SK-N-MC (cell line): ENCODE data around the gene PDIK1L.
A peak's percentile ranks its signal among the peaks of the same experiment; 100 is the strongest.

Experiments used
- DNase-seq: peaks from one replicate; pipeline ENCODE4 v3.0.0-alpha.2; 2011; ENCODE audit warnings: low read depth, low spot score
- H3K27ac ChIP-seq: fragments of 200-600 bp; sonication (generic); 2 replicates; pipeline ENCODE4 v1.5.1; 2016; ENCODE audit warnings: mixed run types
- H3K36me3 ChIP-seq: fragments of 200-600 bp; sonication (generic); 2 replicates; pipeline ENCODE4 v1.6.1; 2017; ENCODE audit warnings: antibody characterized with exemption, low read length, mixed read lengths; ENCODE audit not compliant: insufficient read depth
- H3K4me3 ChIP-seq: fragments of 200-600 bp; sonication (generic); 2 replicates; pipeline ENCODE4 v1.5.1; 2016
- H3K9ac ChIP-seq: fragments of 200-600 bp; sonication (generic); 2 replicates; pipeline ENCODE4 v1.8.0; 2017; ENCODE audit warnings: mixed run types, mixed read lengths; ENCODE audit not compliant: insufficient read length
- H3K9me3 ChIP-seq: fragments of 200-600 bp; sonication (generic); 2 replicates; pipeline ENCODE4 v1.6.1; 2017; ENCODE audit warnings: low read depth, mild to moderate bottlenecking, antibody characterized with exemption, low read length, moderate library complexity, mixed read lengths
- EZH2 ChIP-seq: fragments of 200-600 bp; sonication (generic); IDR thresholded peaks from one replicate; pipeline ENCODE4 v1.6.1; 2017; ENCODE audit warnings: antibody characterized with exemption
- FOXP2 ChIP-seq: optimal IDR thresholded peaks from 2 replicates; pipeline ENCODE3; 2011; ENCODE audit warnings: mild to moderate bottlenecking, moderate library complexity; ENCODE audit not compliant: insufficient read depth; ENCODE audit errors: extremely low read length, control extremely low read depth
- POLR2AphosphoS5 ChIP-seq: IDR thresholded peaks from 2 replicates; pipeline ENCODE4 v1.6.1; 2012; ENCODE audit warnings: mild to moderate bottlenecking, low read depth, low read length, borderline replicate concordance

The PDIK1L gene

GRCh38 chr1:26153966-26154532 is 42.4 kb downstream of the PDIK1L start:
- Histone ChIP-seq H3K27ac (no peak overlapping the region), H3K9ac (no peak overlapping the region), H3K9me3 (no peaks in the 10 kb centered on the region), H3K4me3 (no peak overlapping the region), H3K36me3 (no peaks in the 10 kb centered on the region)
- no peak for DNase-seq
- TF ChIP-seq POLR2AphosphoS5 = no peak
- no peak for TF ChIP-seq EZH2
- TF ChIP-seq FOXP2 = no peak

GRCh38 chr1:26154750-26155149 is 43.1 kb downstream of the PDIK1L start:
- no peak for DNase-seq
- TF ChIP-seq FOXP2 (no peak), POLR2AphosphoS5 (no peak)
- Histone ChIP-seq H3K36me3 (no peaks in the 10 kb centered on the region), H3K4me3 (no peak overlapping the region), H3K9me3 (no peaks in the 10 kb centered on the region), H3K27ac (no peak overlapping the region), H3K9ac (no peak overlapping the region)

DNA sequence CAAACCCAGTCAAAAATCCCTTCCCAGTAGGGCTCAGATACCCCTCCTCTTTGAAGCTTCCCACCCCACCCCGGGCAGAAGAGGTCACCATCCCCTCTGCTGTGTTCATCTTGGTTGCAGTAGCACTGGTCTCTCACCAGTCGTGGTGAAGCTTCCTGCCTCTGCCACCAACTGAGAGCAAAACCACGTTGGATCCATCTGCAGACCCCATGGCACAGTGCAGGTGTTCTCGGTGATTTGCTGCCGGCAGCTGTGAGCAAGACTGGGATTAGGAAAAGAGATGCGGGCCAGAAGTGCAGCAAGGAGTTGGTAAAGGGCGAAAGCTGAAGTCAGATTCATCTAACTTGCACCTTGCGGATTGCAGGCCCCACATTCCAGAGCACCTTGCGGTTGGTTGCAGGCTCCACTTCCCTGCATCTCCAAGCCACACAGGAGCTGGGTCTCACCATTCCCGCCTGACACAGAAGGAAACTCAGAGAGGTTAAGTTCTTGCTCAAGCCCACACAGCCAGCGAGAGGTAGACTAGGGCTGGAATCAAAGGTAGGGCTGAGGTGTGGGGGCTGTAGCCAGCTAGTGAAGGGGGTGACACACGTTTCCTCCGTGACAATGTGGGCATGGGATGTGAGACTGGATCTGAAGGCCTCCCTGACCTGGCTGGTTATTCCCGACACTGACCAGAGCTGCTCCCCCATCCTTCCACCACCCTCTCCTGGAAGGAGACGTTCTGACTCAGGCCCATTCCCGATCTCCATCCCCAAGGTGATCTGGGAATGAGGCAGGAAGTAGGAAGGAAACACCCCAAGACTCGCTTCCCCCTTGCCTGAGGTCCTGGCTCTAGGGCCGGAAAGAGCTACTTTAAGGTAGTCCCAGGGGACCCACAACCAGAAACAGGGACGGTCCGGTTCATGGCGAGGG is 44.0 kb downstream of the PDIK1L start:
- no peaks in the 10 kb centered on the region for H3K9me3 ChIP-seq
- TF ChIP-seq FOXP2 (no peak), POLR2AphosphoS5 (no peak), EZH2 (no peak)
- no peak for DNase-seq
- no peaks in the 10 kb centered on the region for H3K36me3 ChIP-seq
- no peak overlapping the region for H3K27ac ChIP-seq
- no peak overlapping the region for H3K4me3 ChIP-seq
- no peak overlapping the region for H3K9ac ChIP-seq

GRCh38 chr1:26156285-26157038 is 44.8 kb downstream of the PDIK1L start:
- DNase-seq = no peak
- TF ChIP-seq POLR2AphosphoS5 = no peak
- no peak for TF ChIP-seq FOXP2
- Histone ChIP-seq H3K9ac (no peak overlapping the region), H3K27ac (no peak overlapping the region), H3K9me3 (no peaks in the 10 kb centered on the region), H3K36me3 (no peaks in the 10 kb centered on the region), H3K4me3 (peak overlapping the region; percentile 28; the same call in 1 of the 2 replicates)

DNA sequence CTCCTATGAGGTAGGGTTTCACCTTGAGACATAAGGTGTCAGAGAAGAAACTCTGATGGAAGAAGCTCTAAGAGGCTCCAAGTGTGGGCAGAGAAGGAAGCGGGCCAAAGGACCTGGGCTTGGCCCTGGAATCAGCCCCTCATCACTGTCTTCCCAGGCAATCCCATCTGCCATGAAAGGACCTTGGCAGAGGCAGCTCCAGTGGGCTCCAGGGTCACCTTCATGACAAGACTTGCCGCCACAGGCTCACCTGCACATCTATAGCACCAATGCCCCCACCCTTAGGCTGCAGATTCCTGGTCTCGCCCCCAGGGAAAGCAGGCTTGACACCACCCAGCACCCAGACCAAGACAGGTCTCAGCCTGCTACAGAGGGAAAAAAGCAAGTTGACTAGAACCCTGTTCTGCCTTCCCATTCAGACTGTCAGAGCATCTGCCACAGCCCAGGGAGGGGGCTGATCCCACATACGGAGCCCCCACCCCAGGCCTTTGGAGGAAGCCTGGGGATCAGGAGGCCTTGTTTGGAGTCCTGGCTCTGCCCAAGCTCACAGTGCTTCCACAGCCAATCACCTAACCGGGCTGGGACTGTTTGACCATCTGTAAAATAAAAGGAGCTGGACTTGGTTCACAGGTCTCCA is 46.8 kb downstream of the PDIK1L start:
- DNase-seq = no peak
- Histone ChIP-seq H3K4me3 (no peak overlapping the region), H3K9ac (no peak overlapping the region), H3K36me3 (no peaks in the 10 kb centered on the region), H3K9me3 (no peaks in the 10 kb centered on the region), H3K27ac (no peak overlapping the region)
- TF ChIP-seq POLR2AphosphoS5 (no peak), FOXP2 (no peak), EZH2 (no peak)

GRCh38 chr1:26158908-26159742 is 47.5 kb downstream of the PDIK1L start, which contains the start of gene FAM110D:
FAM110D (plus strand) TSS chr1:26159079; CDS start chr1:26161292, 2,213 bp downstream.
- DNase-seq = no peak
- no peak within 1 kb of the TSS for H3K4me3 ChIP-seq
- TF ChIP-seq POLR2AphosphoS5 (no peak), EZH2 (no peak), FOXP2 (no peak)
- no peaks in the 10 kb centered on the region for H3K36me3 ChIP-seq
- no peaks in the 10 kb centered on the region for H3K9me3 ChIP-seq
- H3K9ac ChIP-seq = no peak within 1 kb of the TSS
- H3K27ac ChIP-seq = no peak within 1 kb of the TSS

DNA sequence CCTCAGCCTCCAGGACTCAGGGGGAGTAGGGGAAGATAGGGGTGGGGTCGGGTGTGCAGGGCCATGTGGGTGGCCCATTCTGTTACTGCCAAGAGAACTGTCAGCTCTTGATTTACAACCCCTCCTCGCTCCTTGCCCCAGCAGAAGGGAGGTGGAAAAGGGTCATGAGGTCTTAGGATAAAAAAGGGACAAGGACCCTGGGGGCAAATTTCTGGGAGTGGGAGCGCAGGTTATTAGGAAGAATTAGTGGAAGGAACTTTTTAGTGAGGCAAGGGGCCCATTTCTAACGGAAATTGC is 48.1 kb downstream of the PDIK1L start:
- Histone ChIP-seq H3K9ac (no peak overlapping the region), H3K9me3 (no peaks in the 10 kb centered on the region), H3K36me3 (no peaks in the 10 kb centered on the region), H3K4me3 (no peak overlapping the region), H3K27ac (no peak overlapping the region)
- no peak for DNase-seq
- no peak for TF ChIP-seq EZH2
